Smooth muscle cell (in vitro differentiated cells): Measurements from ENCODE around the gene SUGP1. TPM values are rescaled to one million over a fixed set of nuclear protein-coding genes. Genes with fewer than 3 reads are reported as not detected.

Experiments used
- DNase-seq: peaks from one replicate; lab custom pipeline; 2025; ENCODE audit not compliant: unreplicated experiment; lab: John Stamatoyannopoulos, UW
- H2AFZ ChIP-seq: fragments of 200-600 bp; sonication (generic); 2 replicates; pipeline ENCODE4 v1.6.0; 2016; ENCODE audit warnings: antibody characterized with exemption, low read depth, mild to moderate bottlenecking
- H3F3A ChIP-seq: fragments of 200-600 bp; sonication (generic); 2 replicates; pipeline ENCODE4 v1.6.0; 2017; ENCODE audit warnings: antibody characterized with exemption, low read depth
- H3K27ac ChIP-seq: fragments of 200-600 bp; sonication (generic); 2 replicates; pipeline ENCODE4 v1.5.1; 2016; ENCODE audit warnings: low read depth, mild to moderate bottlenecking
- H3K27me3 ChIP-seq: fragments of 200-600 bp; sonication (generic); 2 replicates; pipeline ENCODE4 v1.6.1; 2016; ENCODE audit warnings: low read depth, mild to moderate bottlenecking
- H3K36me3 ChIP-seq: fragments of 200-600 bp; sonication (generic); 2 replicates; pipeline ENCODE4 v1.5.1; 2016; ENCODE audit warnings: low read depth
- H3K4me1 ChIP-seq: fragments of 200-600 bp; sonication (generic); 2 replicates; pipeline ENCODE4 v1.5.1; 2016; ENCODE audit warnings: low read depth
- H3K4me2 ChIP-seq: fragments of 200-600 bp; sonication (generic); 2 replicates; pipeline ENCODE4 v1.6.0; 2016; ENCODE audit warnings: mild to moderate bottlenecking
- H3K4me3 ChIP-seq: fragments of 200-600 bp; sonication (generic); 2 replicates; pipeline ENCODE4 v1.5.1; 2016; ENCODE audit warnings: mild to moderate bottlenecking
- H3K79me2 ChIP-seq: fragments of 200-600 bp; sonication (generic); 2 replicates; pipeline ENCODE4 v1.6.0; 2016; ENCODE audit warnings: low read depth, mild to moderate bottlenecking
- H3K9ac ChIP-seq: fragments of 200-600 bp; sonication (generic); 2 replicates; pipeline ENCODE4 v1.6.0; 2016; ENCODE audit warnings: low read depth
- H3K9me3 ChIP-seq: fragments of 200-600 bp; sonication (generic); replicated peaks from 2 replicates; pipeline ENCODE4 v1.5.1; 2016; ENCODE audit warnings: low read depth
- H4K20me1 ChIP-seq: fragments of 200-600 bp; sonication (generic); 2 replicates; pipeline ENCODE4 v1.6.0; 2016; ENCODE audit warnings: low read depth
- WGBS: methylation state at CpG from one replicate; pipeline ENCODE4 v1.1.7; 2016; ENCODE audit warnings: low lambda C conversion rate; 5-methylcytosine and 5-hydroxymethylcytosine counted together
- polyA plus RNA-seq: library from polyadenylated mRNA; unstranded; fragments of >200 nt; fragmentation: Nextera tagmentation; extraction: Ambion mirVana; gene quantifications from 2 replicates; pipeline ENCODE4 v1.2.1, GENCODE V29; 2016
- total RNA-seq: library from RNA; depleted of rRNA; stranded (reverse); fragments of >200 nt; gene quantifications from 2 replicates; pipeline ENCODE4 v1.2.3, GENCODE V29; 2014
- TF ChIP-seq, protein P1 (sequence below): fragments of 200-600 bp; sonication (generic); IDR thresholded peaks from 2 replicates; pipeline ENCODE4 v1.5.1; 2017; ENCODE audit warnings: borderline replicate concordance, mild to moderate bottlenecking, antibody characterized with exemption; ENCODE audit not compliant: insufficient read depth, poor library complexity, severe bottlenecking

Gene SUGP1
- total and polyA plus RNA-seq, 2 experiments from 2014 or later: 19.9 to 54.1 TPM

- no peak overlapping the region for H3K27ac ChIP-seq
- DNase-seq: no peak
- WGBS: 81% methylated on average over 19 of the region's 19 CpGs
- no peaks in the 10 kb centered on the region for H3F3A ChIP-seq
- H2AFZ ChIP-seq: no peak overlapping the region
- no peak overlapping the region for H3K4me2 ChIP-seq
- H3K36me3 ChIP-seq: no peaks in the 10 kb centered on the region
- H3K4me1 ChIP-seq: no peaks in the 10 kb centered on the region
- H3K27me3 ChIP-seq: peaks cover 16% of the 10 kb centered on the region
- no peaks in the 10 kb centered on the region for H3K79me2 ChIP-seq
- TF ChIP-seq, protein P1, sequence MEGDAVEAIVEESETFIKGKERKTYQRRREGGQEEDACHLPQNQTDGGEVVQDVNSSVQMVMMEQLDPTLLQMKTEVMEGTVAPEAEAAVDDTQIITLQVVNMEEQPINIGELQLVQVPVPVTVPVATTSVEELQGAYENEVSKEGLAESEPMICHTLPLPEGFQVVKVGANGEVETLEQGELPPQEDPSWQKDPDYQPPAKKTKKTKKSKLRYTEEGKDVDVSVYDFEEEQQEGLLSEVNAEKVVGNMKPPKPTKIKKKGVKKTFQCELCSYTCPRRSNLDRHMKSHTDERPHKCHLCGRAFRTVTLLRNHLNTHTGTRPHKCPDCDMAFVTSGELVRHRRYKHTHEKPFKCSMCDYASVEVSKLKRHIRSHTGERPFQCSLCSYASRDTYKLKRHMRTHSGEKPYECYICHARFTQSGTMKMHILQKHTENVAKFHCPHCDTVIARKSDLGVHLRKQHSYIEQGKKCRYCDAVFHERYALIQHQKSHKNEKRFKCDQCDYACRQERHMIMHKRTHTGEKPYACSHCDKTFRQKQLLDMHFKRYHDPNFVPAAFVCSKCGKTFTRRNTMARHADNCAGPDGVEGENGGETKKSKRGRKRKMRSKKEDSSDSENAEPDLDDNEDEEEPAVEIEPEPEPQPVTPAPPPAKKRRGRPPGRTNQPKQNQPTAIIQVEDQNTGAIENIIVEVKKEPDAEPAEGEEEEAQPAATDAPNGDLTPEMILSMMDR: no peak
- H3K9ac ChIP-seq: no peak overlapping the region
- peaks cover 5% of the 10 kb centered on the region for H3K9me3 ChIP-seq
- no peaks in the 10 kb centered on the region for H4K20me1 ChIP-seq
- no peak overlapping the region for H3K4me3 ChIP-seq
Measured at GRCh38 chr19:19232261-19232721, 88.0 kb downstream of the SUGP1 start.

DNA sequence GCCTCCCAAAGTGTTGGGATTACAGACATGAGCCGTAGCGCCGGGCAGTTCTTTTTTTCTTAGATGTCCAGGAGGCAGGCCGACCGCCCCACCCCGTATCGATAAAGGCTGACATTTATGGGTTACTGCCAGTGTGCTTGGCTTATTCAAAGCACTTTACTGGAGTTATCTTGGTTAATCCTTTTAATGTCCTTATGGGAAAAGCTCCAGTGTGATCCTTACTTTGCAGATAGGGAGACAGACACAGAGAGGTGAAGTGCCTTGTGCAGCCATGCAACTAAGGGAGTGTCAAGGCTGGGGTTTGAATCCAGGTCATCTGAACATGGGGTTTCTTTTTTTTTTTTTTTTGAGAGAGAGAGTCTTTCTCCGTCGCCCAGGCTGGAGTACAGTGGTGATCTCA is 89.3 kb downstream of the SUGP1 start:
- Histone ChIP-seq H3K4me3 (no peak overlapping the region), H3K4me1 (no peaks in the 10 kb centered on the region), H3K9me3 (peaks cover 5% of the 10 kb centered on the region), H2AFZ (no peak overlapping the region), H3K36me3 (no peaks in the 10 kb centered on the region), H3K27ac (no peak overlapping the region), H4K20me1 (no peaks in the 10 kb centered on the region), H3K4me2 (no peak overlapping the region), H3K27me3 (peaks cover 26% of the 10 kb centered on the region), H3K9ac (no peak overlapping the region), H3F3A (no peaks in the 10 kb centered on the region), H3K79me2 (no peaks in the 10 kb centered on the region)
- TF ChIP-seq, protein P1: no peak
- DNase-seq: no peak
- WGBS: 60% methylated on average over 9 of the region's 9 CpGs

GRCh38 chr19:19229701-19230100 is 90.6 kb downstream of the SUGP1 start:
- no peak overlapping the region for H2AFZ ChIP-seq
- H3K4me1 ChIP-seq: no peaks in the 10 kb centered on the region
- no peak overlapping the region for H3K9ac ChIP-seq
- no peaks in the 10 kb centered on the region for H4K20me1 ChIP-seq
- H3K27me3 ChIP-seq: peaks cover 39% of the 10 kb centered on the region
- no peak overlapping the region for H3K4me2 ChIP-seq
- TF ChIP-seq, protein P1: no peak
- H3K79me2 ChIP-seq: no peaks in the 10 kb centered on the region
- no peak overlapping the region for H3K27ac ChIP-seq
- H3K4me3 ChIP-seq: no peak overlapping the region
- peaks cover 5% of the 10 kb centered on the region for H3K9me3 ChIP-seq
- H3K36me3 ChIP-seq: no peaks in the 10 kb centered on the region
- no peak for DNase-seq
- WGBS: 96% methylated on average over 3 of the region's 3 CpGs
- H3F3A ChIP-seq: no peaks in the 10 kb centered on the region

DNA sequence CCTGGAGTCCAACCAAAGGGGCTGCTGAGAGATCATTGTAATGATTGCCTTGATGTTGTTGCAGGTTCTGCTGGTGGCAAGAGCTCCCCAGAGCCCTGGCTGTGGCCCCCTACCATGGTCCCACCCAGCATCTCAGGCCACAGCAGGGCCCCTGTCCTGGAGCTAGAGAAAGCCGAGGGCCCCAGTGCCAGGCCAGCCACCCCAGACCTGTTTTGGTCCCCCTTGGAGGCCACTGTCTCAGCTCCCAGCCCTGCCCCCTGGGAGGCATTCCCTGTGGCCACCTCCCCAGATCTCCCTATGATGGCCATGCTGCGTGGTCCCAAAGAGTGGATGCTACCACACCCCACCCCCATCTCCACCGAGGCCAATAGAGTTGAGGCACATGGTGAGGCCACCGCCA is 93.1 kb downstream of the SUGP1 start:
- DNase-seq: no peak
- TF ChIP-seq, protein P1: no peak
- H4K20me1 ChIP-seq: no peaks in the 10 kb centered on the region
- no peaks in the 10 kb centered on the region for H3K36me3 ChIP-seq
- no peak overlapping the region for H3K4me2 ChIP-seq
- H3K79me2 ChIP-seq: no peaks in the 10 kb centered on the region
- no peak overlapping the region for H3K4me3 ChIP-seq
- no peak overlapping the region for H2AFZ ChIP-seq
- no peaks in the 10 kb centered on the region for H3K4me1 ChIP-seq
- H3K9me3 ChIP-seq: no peaks in the 10 kb centered on the region
- 86% methylated on average over 4 of the region's 4 CpGs for WGBS
- no peaks in the 10 kb centered on the region for H3F3A ChIP-seq
- peaks cover 56% of the 10 kb centered on the region for H3K27me3 ChIP-seq
- no peak overlapping the region for H3K9ac ChIP-seq
- H3K27ac ChIP-seq: no peak overlapping the region
